Esophagus muscularis mucosa (tissue), 3 donors: ENCODE results near the gene SYCE1.

Experiments
- CTCF ChIP-seq, 3 experiments: fragments of 200-600 bp in 2 of 3; fragments of 450-650 bp in 1 of 3; sonication (generic) in 2 of 3; IDR thresholded peaks; one replicate each; pipeline ENCODE4 v1.5.1; 2017 to 2019; ENCODE audit warnings: antibody characterized with exemption in 3 of 3, mild to moderate bottlenecking in 2 of 3, moderate library complexity in 1 of 3
- POLR2AphosphoS5 ChIP-seq, 2 donors: sonication (generic); formaldehyde crosslinking; IDR thresholded peaks; one replicate each; pipeline ENCODE4 v1.6.1; 2017; ENCODE audit warnings: antibody characterized with exemption in 2 of 2

- no peak for TF ChIP-seq CTCF (IDR thresholded peaks at IDR 0.05)
- TF ChIP-seq POLR2AphosphoS5 (IDR thresholded peaks at IDR 0.05): no peak
Observed at GRCh38 chr10:133567609-133568286, 2.4 kb upstream of the SYCE1 start.
